GM23338 (cell line): Measurements from ENCODE around the gene C1orf52. TPM values are rescaled to one million over a fixed set of nuclear protein-coding genes. Genes with fewer than 3 reads are reported as not detected.
A peak's percentile ranks its signal among the peaks of the same experiment; 100 is the strongest.

ENCODE experiments used
- ATAC-seq: fragments of 200-7000 bp; cut with Tn5 transposase; 3 replicates; pipeline ENCODE4 v1.9.1; 2020
- DNase-seq: peaks from one replicate; pipeline ENCODE4 v3.0.0-alpha.2; 2015; ENCODE audit warnings: low spot score
- H2AFZ ChIP-seq: fragments of 200-600 bp; sonication (generic); 2 replicates; pipeline ENCODE4 v1.8.0; 2016; ENCODE audit warnings: antibody characterized with exemption, mild to moderate bottlenecking, moderate library complexity
- H3F3A ChIP-seq: fragments of 200-600 bp; sonication (generic); replicated peaks from 2 replicates; pipeline ENCODE4 v1.8.0; 2017; ENCODE audit warnings: antibody characterized with exemption, mixed run types, low read depth
- H3K27ac ChIP-seq: fragments of 200-600 bp; sonication (generic); 2 replicates; pipeline ENCODE4 v1.6.1; 2016; ENCODE audit warnings: low read depth
- H3K27me3 ChIP-seq: fragments of 200-600 bp; sonication (generic); 2 replicates; pipeline ENCODE4 v1.8.0; 2016; ENCODE audit warnings: mild to moderate bottlenecking, mixed run types, moderate library complexity; ENCODE audit not compliant: insufficient read depth
- H3K36me3 ChIP-seq: fragments of 200-600 bp; sonication (generic); 2 replicates; pipeline ENCODE4 v1.8.0; 2016; ENCODE audit warnings: mild to moderate bottlenecking; ENCODE audit not compliant: insufficient read depth
- H3K4me1 ChIP-seq: fragments of 200-600 bp; sonication (generic); 2 replicates; pipeline ENCODE4 v1.8.0; 2016; ENCODE audit warnings: mild to moderate bottlenecking, moderate library complexity; ENCODE audit not compliant: insufficient read depth
- H3K4me2 ChIP-seq: fragments of 200-600 bp; sonication (generic); 2 replicates; pipeline ENCODE4 v1.7.1; 2017; ENCODE audit warnings: mixed run types
- H3K4me3 ChIP-seq: fragments of 200-600 bp; sonication (generic); 2 replicates; pipeline ENCODE4 v1.6.1; 2016; ENCODE audit warnings: mixed run types
- H3K79me2 ChIP-seq: fragments of 200-600 bp; sonication (generic); replicated peaks from 2 replicates; pipeline ENCODE4 v1.8.0; 2017; ENCODE audit warnings: mild to moderate bottlenecking; ENCODE audit not compliant: insufficient read depth
- H3K9me2 ChIP-seq: fragments of 200-600 bp; sonication (generic); 2 replicates; pipeline ENCODE4 v1.8.0; 2017; ENCODE audit not compliant: insufficient read depth
- H4K20me1 ChIP-seq: fragments of 200-600 bp; sonication (generic); replicated peaks from 2 replicates; pipeline ENCODE4 v1.8.0; 2017; ENCODE audit warnings: mild to moderate bottlenecking; ENCODE audit not compliant: insufficient read depth
- H3K27ac Mint-ChIP-seq: 2 replicates; pipeline ENCODE4 v1.8.0; 2020; ENCODE audit warnings: inconsistent platforms, mild to moderate bottlenecking, moderate library complexity, mixed read lengths
- H3K27me3 Mint-ChIP-seq: 3 replicates; pipeline ENCODE4 v1.8.0; 2022; ENCODE audit warnings: low read depth, mild to moderate bottlenecking, moderate library complexity, mixed read lengths, inconsistent platforms; ENCODE audit not compliant: insufficient read depth, poor library complexity
- H3K36me3 Mint-ChIP-seq: 3 replicates; pipeline ENCODE4 v1.8.0; 2021; ENCODE audit warnings: low read depth, mild to moderate bottlenecking, inconsistent platforms, moderate library complexity, mixed read lengths
- H3K4me1 Mint-ChIP-seq: 3 replicates; pipeline ENCODE4 v1.8.0; 2020; ENCODE audit warnings: mild to moderate bottlenecking, inconsistent platforms, mixed read lengths
- H3K4me3 Mint-ChIP-seq: 3 replicates; pipeline ENCODE4 v1.8.0; 2021; ENCODE audit warnings: moderate library complexity, mild to moderate bottlenecking, inconsistent platforms, mixed read lengths
- H3K9me3 Mint-ChIP-seq: 3 replicates; pipeline ENCODE4 v1.8.0; 2020; ENCODE audit warnings: moderate library complexity, mild to moderate bottlenecking, inconsistent platforms, mixed read lengths
- CREB1 ChIP-seq: fragments of 250-450 bp; sonication (Bioruptor Pico); IDR thresholded peaks from 2 replicates; pipeline ENCODE4 v1.5.0; 2020; ENCODE audit warnings: low read depth, mild to moderate bottlenecking, moderate library complexity
- ETS1 ChIP-seq: IDR thresholded peaks from 2 replicates; pipeline ENCODE4 v1.6.1; 2016; ENCODE audit warnings: antibody characterized with exemption
- EZH2 ChIP-seq: fragments of 200-600 bp; sonication (generic); IDR thresholded peaks from one replicate; pipeline ENCODE4 v1.8.0; 2017; ENCODE audit warnings: antibody characterized with exemption, mild to moderate bottlenecking, low read depth; ENCODE audit not compliant: unreplicated experiment
- EZH2phosphoT487 ChIP-seq: fragments of 200-600 bp; sonication (generic); IDR thresholded peaks from one replicate; pipeline ENCODE4 v1.8.1; 2018; ENCODE audit warnings: antibody characterized with exemption; ENCODE audit not compliant: unreplicated experiment
- JUNB ChIP-seq: IDR thresholded peaks from one replicate; pipeline ENCODE4 v1.6.1; 2016; ENCODE audit warnings: antibody characterized with exemption; ENCODE audit not compliant: unreplicated experiment
- NANOG ChIP-seq: IDR thresholded peaks from 2 replicates; pipeline ENCODE4 v1.6.1; 2016; ENCODE audit warnings: antibody characterized with exemption, borderline replicate concordance
- POLR2AphosphoS5 ChIP-seq: IDR thresholded peaks from 2 replicates; pipeline ENCODE4 v1.6.1; 2016; ENCODE audit warnings: antibody characterized with exemption, low read depth
- STAT1 ChIP-seq: IDR thresholded peaks from one replicate; pipeline ENCODE4 v1.6.1; 2016; ENCODE audit warnings: antibody characterized with exemption; ENCODE audit not compliant: unreplicated experiment
- ZNF114 ChIP-seq: fragments of 250-450 bp; sonication (Bioruptor Pico); IDR thresholded peaks from 2 replicates; pipeline ENCODE4 v1.5.0; 2020; ENCODE audit warnings: mild to moderate bottlenecking, moderate library complexity
- ZNF331 ChIP-seq: fragments of 250-450 bp; sonication (Bioruptor Pico); IDR thresholded peaks from 2 replicates; pipeline ENCODE4 v1.5.0; 2020; ENCODE audit warnings: low read depth, mild to moderate bottlenecking, moderate library complexity
- ZNF462 ChIP-seq: fragments of 250-450 bp; sonication (Bioruptor Pico); IDR thresholded peaks from 2 replicates; pipeline ENCODE4 v1.5.0; 2020; ENCODE audit warnings: mild to moderate bottlenecking, moderate library complexity
- polyA plus RNA-seq: library from polyadenylated mRNA; unstranded; fragments of >200 nt; fragmentation: Nextera tagmentation; extraction: Ambion mirVana; gene quantifications from 2 replicates; pipeline ENCODE4 v1.2.1, GENCODE V29; 2016
- total RNA-seq: library from RNA; depleted of rRNA; stranded (reverse); fragments of >200 nt; shearing (Covaris generic); gene quantifications from 2 replicates; pipeline ENCODE4 v1.2.3, GENCODE V29; 2014
- TF ChIP-seq, protein P1 (sequence below): IDR thresholded peaks from one replicate; pipeline ENCODE4 v1.6.1; 2018; ENCODE audit warnings: antibody characterized with exemption; ENCODE audit not compliant: unreplicated experiment
- TF ChIP-seq, protein P2 (sequence below), 2 experiments: fragments of 200-600 bp in 1 of 2; sonication (generic) in 1 of 2; conservative IDR thresholded peaks; 2 replicates each; pipeline versions ENCODE4 v1.5.1 to v1.6.1; 2016 to 2017; ENCODE audit warnings: antibody characterized with exemption in 2 of 2, low read depth in 2 of 2, mild to moderate bottlenecking in 2 of 2, moderate library complexity in 1 of 2

The C1orf52 gene
- total and polyA plus RNA-seq, 2 experiments from 2014 or later, result 35.6 to 102 TPM

- Histone ChIP-seq H3K27me3 (no peaks in the 10 kb centered on the region), H3F3A (no peaks in the 10 kb centered on the region), H2AFZ (no peak overlapping the region), H4K20me1 (no peaks in the 10 kb centered on the region), H3K27ac (no peak overlapping the region), H3K4me2 (no peak overlapping the region), H3K36me3 (no peaks in the 10 kb centered on the region), H3K9me2 (0 out of 2 replicates have a peak, but pooled peaks cover 5% of the 10 kb centered on the region), H3K79me2 (no peaks in the 10 kb centered on the region), H3K4me1 (peaks cover 13% of the 10 kb centered on the region; the same call in 1 of the 2 replicates), H3K4me3 (no peak overlapping the region)
- Mint-ChIP-seq H3K36me3 (no peaks in the 10 kb centered on the region; the same call in 2 of the 3 replicates), H3K9me3 (peaks cover 11% of the 10 kb centered on the region), H3K4me1 (peaks cover 35% of the 10 kb centered on the region), H3K27ac (peak overlapping the region; percentile 22; the same call in 1 of the 2 replicates), H3K4me3 (no peak overlapping the region), H3K27me3 (peaks cover 11% of the 10 kb centered on the region)
- TF ChIP-seq ETS1, result no peak
- no peak for TF ChIP-seq POLR2AphosphoS5
- no peak for TF ChIP-seq CREB1 (CRISPR knock-in tag)
- TF ChIP-seq NANOG, result no peak
- TF ChIP-seq ZNF462 (CRISPR knock-in tag), result 0 out of 2 replicates have a peak, but pooled peaks have one; percentile 35
- TF ChIP-seq, protein P1, sequence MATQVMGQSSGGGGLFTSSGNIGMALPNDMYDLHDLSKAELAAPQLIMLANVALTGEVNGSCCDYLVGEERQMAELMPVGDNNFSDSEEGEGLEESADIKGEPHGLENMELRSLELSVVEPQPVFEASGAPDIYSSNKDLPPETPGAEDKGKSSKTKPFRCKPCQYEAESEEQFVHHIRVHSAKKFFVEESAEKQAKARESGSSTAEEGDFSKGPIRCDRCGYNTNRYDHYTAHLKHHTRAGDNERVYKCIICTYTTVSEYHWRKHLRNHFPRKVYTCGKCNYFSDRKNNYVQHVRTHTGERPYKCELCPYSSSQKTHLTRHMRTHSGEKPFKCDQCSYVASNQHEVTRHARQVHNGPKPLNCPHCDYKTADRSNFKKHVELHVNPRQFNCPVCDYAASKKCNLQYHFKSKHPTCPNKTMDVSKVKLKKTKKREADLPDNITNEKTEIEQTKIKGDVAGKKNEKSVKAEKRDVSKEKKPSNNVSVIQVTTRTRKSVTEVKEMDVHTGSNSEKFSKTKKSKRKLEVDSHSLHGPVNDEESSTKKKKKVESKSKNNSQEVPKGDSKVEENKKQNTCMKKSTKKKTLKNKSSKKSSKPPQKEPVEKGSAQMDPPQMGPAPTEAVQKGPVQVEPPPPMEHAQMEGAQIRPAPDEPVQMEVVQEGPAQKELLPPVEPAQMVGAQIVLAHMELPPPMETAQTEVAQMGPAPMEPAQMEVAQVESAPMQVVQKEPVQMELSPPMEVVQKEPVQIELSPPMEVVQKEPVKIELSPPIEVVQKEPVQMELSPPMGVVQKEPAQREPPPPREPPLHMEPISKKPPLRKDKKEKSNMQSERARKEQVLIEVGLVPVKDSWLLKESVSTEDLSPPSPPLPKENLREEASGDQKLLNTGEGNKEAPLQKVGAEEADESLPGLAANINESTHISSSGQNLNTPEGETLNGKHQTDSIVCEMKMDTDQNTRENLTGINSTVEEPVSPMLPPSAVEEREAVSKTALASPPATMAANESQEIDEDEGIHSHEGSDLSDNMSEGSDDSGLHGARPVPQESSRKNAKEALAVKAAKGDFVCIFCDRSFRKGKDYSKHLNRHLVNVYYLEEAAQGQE, result no peak
- no peak for TF ChIP-seq ZNF114 (CRISPR knock-in tag)
- no peak for TF ChIP-seq EZH2
- TF ChIP-seq STAT1, result no peak
- no peak for TF ChIP-seq ZNF331 (CRISPR knock-in tag)
- TF ChIP-seq, protein P2, sequence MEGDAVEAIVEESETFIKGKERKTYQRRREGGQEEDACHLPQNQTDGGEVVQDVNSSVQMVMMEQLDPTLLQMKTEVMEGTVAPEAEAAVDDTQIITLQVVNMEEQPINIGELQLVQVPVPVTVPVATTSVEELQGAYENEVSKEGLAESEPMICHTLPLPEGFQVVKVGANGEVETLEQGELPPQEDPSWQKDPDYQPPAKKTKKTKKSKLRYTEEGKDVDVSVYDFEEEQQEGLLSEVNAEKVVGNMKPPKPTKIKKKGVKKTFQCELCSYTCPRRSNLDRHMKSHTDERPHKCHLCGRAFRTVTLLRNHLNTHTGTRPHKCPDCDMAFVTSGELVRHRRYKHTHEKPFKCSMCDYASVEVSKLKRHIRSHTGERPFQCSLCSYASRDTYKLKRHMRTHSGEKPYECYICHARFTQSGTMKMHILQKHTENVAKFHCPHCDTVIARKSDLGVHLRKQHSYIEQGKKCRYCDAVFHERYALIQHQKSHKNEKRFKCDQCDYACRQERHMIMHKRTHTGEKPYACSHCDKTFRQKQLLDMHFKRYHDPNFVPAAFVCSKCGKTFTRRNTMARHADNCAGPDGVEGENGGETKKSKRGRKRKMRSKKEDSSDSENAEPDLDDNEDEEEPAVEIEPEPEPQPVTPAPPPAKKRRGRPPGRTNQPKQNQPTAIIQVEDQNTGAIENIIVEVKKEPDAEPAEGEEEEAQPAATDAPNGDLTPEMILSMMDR (conservative IDR thresholded peaks at IDR 0.05; ENCODE audit: low read depth in 2 of 2), result peak; percentile 53 to 68
- no peak for TF ChIP-seq JUNB
- no peak for TF ChIP-seq EZH2phosphoT487
- DNase-seq (peak; percentile 89), ATAC-seq (peak; percentile 99)
These were observed 23.0 kb upstream of the C1orf52 start for GRCh38 chr1:85282424-85282823.
